IMR-90 (cell line): ENCODE data around the gene ELP2. TPM values are rescaled to one million over a fixed set of nuclear protein-coding genes. Genes with fewer than 3 reads are reported as not detected.

ENCODE experiments used
- ATAC-seq: fragments of 200-7000 bp; cut with Tn5 transposase; 2 replicates; pipeline ENCODE4 v1.9.1; 2020; ENCODE audit warnings: low read depth, mild to moderate bottlenecking, moderate library complexity
- BruUV-seq: library from RNA; stranded (reverse); fragments of 400-500 nt; replicated peaks from 2 replicates; lab custom pipeline; 2021; lab: Mats Ljungman, UMichigan
- CTCF ChIA-PET: fragments of 300-600 bp; formaldehyde crosslinking; extraction: SDS; loops from one replicate; lab custom pipeline; 2021; ENCODE audit warnings: antibody characterized with exemption; lab: Yijun Ruan, JAX
- POLR2A ChIA-PET: fragments of 300-600 bp; sonication (Branson Sonifier 250); formaldehyde crosslinking; loops from one replicate; lab custom pipeline; 2022; ENCODE audit warnings: antibody characterized with exemption; ENCODE audit not compliant: unreplicated experiment; lab: Charles Lee
- DNase-seq: peaks from one replicate; pipeline ENCODE4 v3.0.0; 2013
- H2AFZ ChIP-seq: replicated peaks from 2 replicates; pipeline ENCODE3; 2013; ENCODE audit warnings: low read length, mild to moderate bottlenecking; ENCODE audit not compliant: poor library complexity
- H2AK5ac ChIP-seq: 2 replicates; pipeline ENCODE4 v1.6.1; 2013; ENCODE audit warnings: low read depth, low read length, inconsistent platforms
- H2AK9ac ChIP-seq: replicated peaks from 2 replicates; pipeline ENCODE3; 2013; ENCODE audit warnings: mild to moderate bottlenecking, low read depth, low read length, moderate library complexity; ENCODE audit not compliant: poor library complexity
- H2BK120ac ChIP-seq: 2 replicates; pipeline ENCODE4 v1.6.1; 2013; ENCODE audit warnings: low read depth, low read length, inconsistent platforms
- H2BK15ac ChIP-seq: 3 replicates; pipeline ENCODE4 v1.6.1; 2013; ENCODE audit warnings: low read depth, low read length, inconsistent platforms
- H2BK20ac ChIP-seq: 2 replicates; pipeline ENCODE4 v1.6.1; 2013; ENCODE audit warnings: low read depth, mild to moderate bottlenecking, inconsistent platforms, low read length, moderate library complexity
- H2BK5ac ChIP-seq: 2 replicates; pipeline ENCODE4 v1.6.1; 2013; ENCODE audit warnings: mild to moderate bottlenecking, low read depth, low read length, inconsistent platforms; ENCODE audit not compliant: poor library complexity, severe bottlenecking
- H3K14ac ChIP-seq: replicated peaks from 2 replicates; pipeline ENCODE4 v1.6.1; 2013; ENCODE audit warnings: low read depth, low read length, inconsistent platforms
- H3K18ac ChIP-seq: 2 replicates; pipeline ENCODE4 v1.6.1; 2013; ENCODE audit warnings: low read depth, low read length, control low read depth
- H3K23ac ChIP-seq: 2 replicates; pipeline ENCODE4 v1.6.1; 2013; ENCODE audit warnings: low read depth, low read length, inconsistent platforms
- H3K27ac ChIP-seq: 2 replicates; pipeline ENCODE4 v1.5.1; 2013; ENCODE audit warnings: mild to moderate bottlenecking, control low read depth, low read length; ENCODE audit not compliant: insufficient read depth
- H3K27me3 ChIP-seq: 2 replicates; pipeline ENCODE4 v1.6.1; 2013; ENCODE audit warnings: low read length; ENCODE audit not compliant: control insufficient read depth, insufficient read depth
- H3K36me3 ChIP-seq: 2 replicates; pipeline ENCODE4 v1.6.1; 2013; ENCODE audit warnings: low read length, mixed read lengths; ENCODE audit not compliant: control insufficient read depth, insufficient read depth
- H3K4ac ChIP-seq: 2 replicates; pipeline ENCODE4 v1.6.1; 2013; ENCODE audit warnings: low read depth, low read length, inconsistent platforms
- H3K4me1 ChIP-seq: 2 replicates; pipeline ENCODE4 v1.6.1; 2013; ENCODE audit warnings: low read length, mixed read lengths; ENCODE audit not compliant: control insufficient read depth, insufficient read depth
- H3K4me2 ChIP-seq: 2 replicates; pipeline ENCODE4 v1.6.1; 2013; ENCODE audit warnings: low read depth, mild to moderate bottlenecking, control low read depth, low read length, moderate library complexity
- H3K4me3 ChIP-seq: 2 replicates; pipeline ENCODE4 v1.5.1; 2013; ENCODE audit warnings: low read depth, mild to moderate bottlenecking, control low read depth, low read length, moderate library complexity; ENCODE audit not compliant: insufficient read depth
- H3K56ac ChIP-seq: 2 replicates; pipeline ENCODE4 v1.6.1; 2013; ENCODE audit warnings: low read length, inconsistent platforms; ENCODE audit not compliant: insufficient read depth; ENCODE audit errors: extremely low read depth
- H3K79me1 ChIP-seq, 2 experiments: 2 replicates each; pipeline ENCODE4 v1.6.1; 2013; ENCODE audit warnings: low read length in 2 of 2, inconsistent platforms in 1 of 2, low read depth in 1 of 2
- H3K9ac ChIP-seq: 2 replicates; pipeline ENCODE4 v1.6.1; 2013; ENCODE audit warnings: low read depth, low read length, control low read depth
- H3K9me1 ChIP-seq: 2 replicates; pipeline ENCODE4 v1.6.1; 2013; ENCODE audit warnings: low read length, inconsistent platforms; ENCODE audit not compliant: insufficient read depth
- H3K9me3 ChIP-seq: 2 replicates; pipeline ENCODE4 v1.6.1; 2013; ENCODE audit warnings: low read length; ENCODE audit not compliant: control insufficient read depth, insufficient read depth
- H4K20me1 ChIP-seq: 2 replicates; pipeline ENCODE4 v1.6.1; 2013; ENCODE audit warnings: low read length, inconsistent platforms; ENCODE audit not compliant: insufficient read depth
- H4K5ac ChIP-seq: 2 replicates; pipeline ENCODE4 v1.6.1; 2013; ENCODE audit warnings: mild to moderate bottlenecking, low read depth, low read length, control low read depth
- H4K8ac ChIP-seq, 2 experiments: 2 replicates each; pipeline ENCODE4 v1.6.1; 2013; ENCODE audit warnings: low read depth in 2 of 2, low read length in 2 of 2, control low read depth in 1 of 2, inconsistent platforms in 1 of 2
- H4K91ac ChIP-seq: 2 replicates; pipeline ENCODE4 v1.6.1; 2013; ENCODE audit warnings: low read depth, low read length, inconsistent platforms; ENCODE audit not compliant: insufficient read depth
- BHLHE40 ChIP-seq: fragments of 150-350 bp; IDR thresholded peaks from 2 replicates; pipeline ENCODE4 v1.6.1; 2016; ENCODE audit warnings: mild to moderate bottlenecking, low read depth, low read length
- CEBPB ChIP-seq: IDR thresholded peaks from 2 replicates; pipeline ENCODE4 v1.6.1; 2012; ENCODE audit warnings: low read depth, low read length, improper control_type of control experiment
- CHD1 ChIP-seq: IDR thresholded peaks from 2 replicates; pipeline ENCODE4 v1.6.1; 2012; ENCODE audit warnings: low read depth, low read length, improper control_type of control experiment
- FOS ChIP-seq: fragments of 150-350 bp; IDR thresholded peaks from 2 replicates; pipeline ENCODE4 v1.6.1; 2016; ENCODE audit warnings: low read depth, low read length
- MAFK ChIP-seq: IDR thresholded peaks from 2 replicates; pipeline ENCODE4 v1.6.1; 2012; ENCODE audit warnings: low read depth, low read length, improper control_type of control experiment
- MAZ ChIP-seq: IDR thresholded peaks from 2 replicates; pipeline ENCODE4 v1.6.1; 2012; ENCODE audit warnings: low read depth, mild to moderate bottlenecking, low read length, improper control_type of control experiment, moderate library complexity, borderline replicate concordance
- MXI1 ChIP-seq: IDR thresholded peaks from 2 replicates; pipeline ENCODE4 v1.6.1; 2012; ENCODE audit warnings: low read depth, mild to moderate bottlenecking, low read length, moderate library complexity, borderline replicate concordance
- NFE2L2 ChIP-seq: fragments of 150-350 bp; IDR thresholded peaks from 2 replicates; pipeline ENCODE4 v1.6.1; 2016; ENCODE audit warnings: low read depth, mild to moderate bottlenecking, low read length
- POLR2A ChIP-seq: IDR thresholded peaks from 2 replicates; pipeline ENCODE4 v1.6.1; 2012; ENCODE audit warnings: mild to moderate bottlenecking, low read depth, low read length
- RAD21 ChIP-seq: IDR thresholded peaks from 2 replicates; pipeline ENCODE4 v1.6.1; 2012; ENCODE audit warnings: low read length, improper control_type of control experiment
- RCOR1 ChIP-seq: IDR thresholded peaks from 2 replicates; pipeline ENCODE4 v1.6.1; 2012; ENCODE audit warnings: mild to moderate bottlenecking, low read length, improper control_type of control experiment; ENCODE audit not compliant: insufficient replicate concordance
- RFX5 ChIP-seq: IDR thresholded peaks from 2 replicates; pipeline ENCODE4 v1.8.0; 2012; ENCODE audit warnings: low read depth, mild to moderate bottlenecking, low read length, moderate library complexity
- SMC3 ChIP-seq: fragments of 150-350 bp; IDR thresholded peaks from 2 replicates; pipeline ENCODE4 v1.6.1; 2016; ENCODE audit warnings: low read depth, mild to moderate bottlenecking, antibody characterized with exemption, low read length, moderate library complexity
- WGBS, 2 experiments: methylation state at CpG; one replicate each; pipeline versions ENCODE4 v1.1.5 to v1.1.7; 2013; ENCODE audit warnings: missing lambda C conversion rate in 2 of 2; ENCODE audit not compliant: insufficient read length in 1 of 2; ENCODE audit errors: extremely low coverage in 2 of 2; 5-methylcytosine and 5-hydroxymethylcytosine counted together
- dilution Hi-C: fragments of 300-500 bp; cut with HindIII; formaldehyde crosslinking; loops from one replicate; pipeline ENCODE4 v1.14.3; 2018; ENCODE audit warnings: low sequenced_read_pairs; ENCODE audit not compliant: unreplicated experiment
- in situ Hi-C: fragments of 300-500 bp; cut with MboI; formaldehyde crosslinking; loops from 3 replicates; pipeline ENCODE4 v1.14.3; 2019; ENCODE audit warnings: low sequenced_read_pairs, inconsistent platforms, mixed read lengths
- intact Hi-C: fragments of 100-400 bp; cut with micrococcal nuclease; formaldehyde crosslinking; loops from 2 replicates; pipeline ENCODE4 v1.10.0; 2022
- polyA plus RNA-seq, 3 experiments: library from polyadenylated mRNA; depleted of rRNA; stranded (reverse); fragments of >200 nt; gene quantifications; 2 replicates each; pipeline ENCODE4 v1.2.3, GENCODE V29; 2012; ENCODE audit warnings: low replicate concordance in 1 of 3
- total RNA-seq: library from RNA; depleted of rRNA; stranded (reverse); fragments of >200 nt; gene quantifications from 2 replicates; pipeline ENCODE4 v1.2.3, GENCODE V29; 2012
- TF ChIP-seq, protein P1 (sequence below): fragments of 150-350 bp; IDR thresholded peaks from 2 replicates; pipeline ENCODE4 v1.6.1; 2017; ENCODE audit warnings: mild to moderate bottlenecking, antibody characterized with exemption, low read length, low read depth
- TF ChIP-seq, protein P2 (sequence below): conservative IDR thresholded peaks from 2 replicates; pipeline ENCODE4 v1.5.1; 2012; ENCODE audit warnings: mild to moderate bottlenecking, low read depth, low read length, improper control_type of control experiment
- TF ChIP-seq, protein P3 (sequence below): fragments of 150-350 bp; IDR thresholded peaks from 2 replicates; pipeline ENCODE4 v1.6.1; 2016; ENCODE audit warnings: low read depth, mild to moderate bottlenecking, low read length, moderate library complexity, borderline replicate concordance

Gene ELP2
- total and polyA plus RNA-seq, 2 of the 4 experiments (the other 2 are of a cell fraction), result 48.1 to 161 TPM

DNA sequence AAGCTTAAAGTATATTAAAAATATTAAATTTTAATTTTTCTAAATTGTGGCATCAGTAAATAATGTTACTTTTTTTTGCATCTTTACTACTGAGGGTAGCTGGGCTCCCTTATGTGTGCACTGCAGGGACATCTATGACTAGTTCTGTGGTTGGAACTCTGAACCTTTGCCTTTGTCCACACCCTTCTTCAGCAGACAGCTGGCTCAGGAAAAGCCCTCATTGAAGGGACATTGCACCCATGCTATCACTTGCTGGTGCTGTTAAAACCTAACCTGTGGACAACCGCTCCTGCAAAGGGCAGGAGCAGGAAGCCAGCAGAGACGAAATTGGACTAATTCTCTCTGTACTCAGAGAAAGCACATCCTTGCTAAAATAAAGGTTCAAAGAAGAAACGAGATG, 87.6 kb downstream of the ELP2 start:
- no peaks in the 10 kb centered on the region for H4K20me1 ChIP-seq
- no peak overlapping the region for H3K18ac ChIP-seq
- H3K27ac ChIP-seq, result no peak overlapping the region
- H2AFZ ChIP-seq, result no peak overlapping the region
- WGBS, 2 experiments, result no CpG with 5 or more reads among the region's 3 CpGs
- POLR2A ChIA-PET, result no interaction called here
- no peak overlapping the region for H3K9ac ChIP-seq
- H3K9me1 ChIP-seq, result 0 out of 2 replicates have a peak, but pooled peaks cover 2% of the 10 kb centered on the region
- no peaks in the 10 kb centered on the region for H3K79me1 ChIP-seq
- no peak overlapping the region for H2AK5ac ChIP-seq
- H3K9me3 ChIP-seq, result no peaks in the 10 kb centered on the region
- no peak overlapping the region for H3K56ac ChIP-seq
- no peak for ATAC-seq
- intact Hi-C loops, result no loop called here
- no peaks in the 10 kb centered on the region for H3K27me3 ChIP-seq
- H3K4ac ChIP-seq, result no peak overlapping the region
- H4K91ac ChIP-seq, result no peak overlapping the region
- no peak overlapping the region for H2BK120ac ChIP-seq
- no peak overlapping the region for H4K5ac ChIP-seq
- H2AK9ac ChIP-seq, result no peak overlapping the region
- H3K4me2 ChIP-seq, result no peak overlapping the region
- in situ Hi-C loops, result no loop called here
- H2BK15ac ChIP-seq, result no peak overlapping the region
- no peak overlapping the region for H3K23ac ChIP-seq
- H3K14ac ChIP-seq, result no peak overlapping the region
- peaks cover 7% of the 10 kb centered on the region; the same call in 1 of the 2 replicates for H3K36me3 ChIP-seq
- no TSS peak for BruUV-seq
- H2BK20ac ChIP-seq, result no peak overlapping the region
- no peak for TF ChIP-seq CEBPB
- TF ChIP-seq SMC3, result no peak
- no peak for TF ChIP-seq NFE2L2
- TF ChIP-seq MAFK, result no peak
- TF ChIP-seq RFX5, result no peak
- TF ChIP-seq, protein P1, sequence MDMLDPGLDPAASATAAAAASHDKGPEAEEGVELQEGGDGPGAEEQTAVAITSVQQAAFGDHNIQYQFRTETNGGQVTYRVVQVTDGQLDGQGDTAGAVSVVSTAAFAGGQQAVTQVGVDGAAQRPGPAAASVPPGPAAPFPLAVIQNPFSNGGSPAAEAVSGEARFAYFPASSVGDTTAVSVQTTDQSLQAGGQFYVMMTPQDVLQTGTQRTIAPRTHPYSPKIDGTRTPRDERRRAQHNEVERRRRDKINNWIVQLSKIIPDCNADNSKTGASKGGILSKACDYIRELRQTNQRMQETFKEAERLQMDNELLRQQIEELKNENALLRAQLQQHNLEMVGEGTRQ, result no peak
- TF ChIP-seq, protein P2, sequence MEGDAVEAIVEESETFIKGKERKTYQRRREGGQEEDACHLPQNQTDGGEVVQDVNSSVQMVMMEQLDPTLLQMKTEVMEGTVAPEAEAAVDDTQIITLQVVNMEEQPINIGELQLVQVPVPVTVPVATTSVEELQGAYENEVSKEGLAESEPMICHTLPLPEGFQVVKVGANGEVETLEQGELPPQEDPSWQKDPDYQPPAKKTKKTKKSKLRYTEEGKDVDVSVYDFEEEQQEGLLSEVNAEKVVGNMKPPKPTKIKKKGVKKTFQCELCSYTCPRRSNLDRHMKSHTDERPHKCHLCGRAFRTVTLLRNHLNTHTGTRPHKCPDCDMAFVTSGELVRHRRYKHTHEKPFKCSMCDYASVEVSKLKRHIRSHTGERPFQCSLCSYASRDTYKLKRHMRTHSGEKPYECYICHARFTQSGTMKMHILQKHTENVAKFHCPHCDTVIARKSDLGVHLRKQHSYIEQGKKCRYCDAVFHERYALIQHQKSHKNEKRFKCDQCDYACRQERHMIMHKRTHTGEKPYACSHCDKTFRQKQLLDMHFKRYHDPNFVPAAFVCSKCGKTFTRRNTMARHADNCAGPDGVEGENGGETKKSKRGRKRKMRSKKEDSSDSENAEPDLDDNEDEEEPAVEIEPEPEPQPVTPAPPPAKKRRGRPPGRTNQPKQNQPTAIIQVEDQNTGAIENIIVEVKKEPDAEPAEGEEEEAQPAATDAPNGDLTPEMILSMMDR, result no peak
- TF ChIP-seq MXI1, result no peak
- no peak for TF ChIP-seq POLR2A
- TF ChIP-seq, protein P3, sequence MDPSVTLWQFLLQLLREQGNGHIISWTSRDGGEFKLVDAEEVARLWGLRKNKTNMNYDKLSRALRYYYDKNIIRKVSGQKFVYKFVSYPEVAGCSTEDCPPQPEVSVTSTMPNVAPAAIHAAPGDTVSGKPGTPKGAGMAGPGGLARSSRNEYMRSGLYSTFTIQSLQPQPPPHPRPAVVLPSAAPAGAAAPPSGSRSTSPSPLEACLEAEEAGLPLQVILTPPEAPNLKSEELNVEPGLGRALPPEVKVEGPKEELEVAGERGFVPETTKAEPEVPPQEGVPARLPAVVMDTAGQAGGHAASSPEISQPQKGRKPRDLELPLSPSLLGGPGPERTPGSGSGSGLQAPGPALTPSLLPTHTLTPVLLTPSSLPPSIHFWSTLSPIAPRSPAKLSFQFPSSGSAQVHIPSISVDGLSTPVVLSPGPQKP, result no peak
- TF ChIP-seq RAD21, result no peak
- TF ChIP-seq CHD1, result no peak
- no peak for TF ChIP-seq BHLHE40
- TF ChIP-seq MAZ, result no peak
- no peak for TF ChIP-seq RCOR1
- TF ChIP-seq FOS, result no peak
- DNase-seq, result no peak
- no peak overlapping the region for H2BK5ac ChIP-seq
- dilution Hi-C loops, result no loop called here
- peaks cover 6% of the 10 kb centered on the region; the same call in 1 of the 2 replicates for H3K4me1 ChIP-seq
- H3K4me3 ChIP-seq, result no peak overlapping the region
- CTCF ChIA-PET, result interaction anchor here (0.6 kb wide), 1 partner anchor 97 kb away, joined by 4 read pairs; no protein-coding TSS in a partner anchor
- H4K8ac ChIP-seq, result no peak overlapping the region
